ENCODE results near the gene PIM1. TPM values are rescaled to one million over a fixed set of nuclear protein-coding genes. Genes with fewer than 3 reads are reported as not detected.

The PIM1 gene
- total and polyA plus RNA-seq, 4 experiments from 2014 or later = 124 to 334 (median 196) TPM

DNA sequence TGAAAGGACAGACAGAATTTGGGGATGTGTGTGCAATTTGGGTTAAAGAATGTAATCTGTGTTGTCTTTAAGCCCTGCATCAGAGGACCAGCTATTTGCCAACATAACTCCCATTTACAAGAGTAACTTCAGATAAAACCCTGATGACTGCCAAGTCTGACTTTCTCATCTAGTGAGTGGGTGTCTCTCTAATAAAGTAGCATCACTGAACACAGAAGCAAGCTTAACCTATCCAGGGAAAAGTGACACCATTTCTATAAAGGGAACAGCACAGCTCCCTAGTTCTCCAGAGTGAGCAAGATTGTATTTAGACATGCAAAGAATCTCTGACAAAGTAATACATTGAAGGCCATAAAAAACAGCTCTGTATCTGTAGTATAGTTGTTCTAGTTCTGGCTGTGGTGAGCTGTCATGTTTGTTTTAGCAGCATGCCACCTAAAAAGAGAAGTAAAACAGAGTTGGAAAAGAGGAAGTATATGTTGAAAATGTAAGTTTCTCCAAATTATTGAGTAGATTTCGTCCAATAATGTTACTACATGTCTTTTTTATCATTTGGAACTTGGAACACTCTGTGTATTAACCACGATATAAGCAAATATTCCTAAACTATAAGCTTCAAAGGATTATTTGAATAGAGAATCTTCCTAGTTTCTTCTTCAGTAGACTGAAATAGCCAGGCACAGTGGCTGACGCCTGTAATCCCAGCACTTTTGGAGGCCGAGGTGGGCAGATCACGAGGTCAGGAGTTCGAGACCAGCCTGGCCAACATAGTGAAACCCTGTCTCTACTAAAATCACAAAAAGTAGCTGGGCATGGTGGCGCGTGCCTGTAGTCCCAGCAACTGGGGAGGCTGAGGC is 8.8 kb upstream of the PIM1 start:
- no peak overlapping the region for H3K27ac ChIP-seq (ENCODE audit: low read depth, low read length)
- H3K4me3 Mint-ChIP-seq = no peak overlapping the region

GRCh38 chr6:37162740-37163139 is 7.2 kb upstream of the PIM1 start:
- Mint-ChIP-seq H3K27ac (no peak overlapping the region), H3K4me3 (no peak overlapping the region), H3K36me3 (no peaks in the 10 kb centered on the region), H3K27me3 (no peaks in the 10 kb centered on the region), H3K4me1 (peaks cover 0 to 1% (median 0%) of the 10 kb centered on the region in 4 donors), H3K9me3 (no peaks in the 10 kb centered on the region)
- Histone ChIP-seq H3K4me3 (ENCODE audit: low read length in 2 of 2) (no peak overlapping the region), H3K27ac (ENCODE audit: low read depth, low read length) (no peak overlapping the region), H3K27me3 (ENCODE audit: insufficient read depth, low read length) (no peaks in the 10 kb centered on the region), H3K36me3 (ENCODE audit: insufficient read depth, low read length) (no peaks in the 10 kb centered on the region), H3K9me3 (ENCODE audit: control insufficient read depth in 1 of 2, low read length in 2 of 2) (no peaks in the 10 kb centered on the region), H3K4me1 (ENCODE audit: insufficient read depth, low read length) (no peaks in the 10 kb centered on the region)
- intact Hi-C loops (cut with micrococcal nuclease) = no loop called here
- no peak for DNase-seq
- POLR2A ChIA-PET (ENCODE audit: partially characterized antibody) = no interaction called here
- CTCF ChIA-PET (ENCODE audit: partially characterized antibody) = no interaction called here

More for the DNA sequence above, 8.8 kb upstream of the PIM1 start:
- no peaks in the 10 kb centered on the region for H3K9me3 Mint-ChIP-seq
- CTCF ChIA-PET (ENCODE audit: partially characterized antibody) = interaction anchor here (1.1 to 1.7 kb wide), 4 partner anchors 9 to 110 kb away, joined by 3 to 10 read pairs (median 6); partner anchors contain the start of gene PIM1
- no peaks in the 10 kb centered on the region for H3K27me3 Mint-ChIP-seq
- peaks cover 5 to 13% (median 9%) of the 10 kb centered on the region in 4 donors for H3K4me1 Mint-ChIP-seq
- POLR2A ChIA-PET (ENCODE audit: partially characterized antibody) = interaction anchor here (1.0 to 1.8 kb wide), 5 partner anchors 8 to 15 kb away, joined by 4 to 7 read pairs (median 4); partner anchors contain the start of gene PIM1
- Histone ChIP-seq H3K36me3 (ENCODE audit: insufficient read depth, low read length) (no peaks in the 10 kb centered on the region), H3K9me3 (ENCODE audit: control insufficient read depth in 1 of 2, low read length in 2 of 2) (no peaks in the 10 kb centered on the region), H3K4me3 (ENCODE audit: low read length in 2 of 2) (no peak overlapping the region), H3K4me1 (ENCODE audit: insufficient read depth, low read length) (peaks cover 9% of the 10 kb centered on the region), H3K27me3 (ENCODE audit: insufficient read depth, low read length) (no peaks in the 10 kb centered on the region)
- no peaks in the 10 kb centered on the region for H3K36me3 Mint-ChIP-seq
- peak overlapping the region in 1 of 7 donors; percentile 50 for H3K27ac Mint-ChIP-seq
- intact Hi-C loops (cut with micrococcal nuclease) = no loop called here
- no peak for DNase-seq

DNA sequence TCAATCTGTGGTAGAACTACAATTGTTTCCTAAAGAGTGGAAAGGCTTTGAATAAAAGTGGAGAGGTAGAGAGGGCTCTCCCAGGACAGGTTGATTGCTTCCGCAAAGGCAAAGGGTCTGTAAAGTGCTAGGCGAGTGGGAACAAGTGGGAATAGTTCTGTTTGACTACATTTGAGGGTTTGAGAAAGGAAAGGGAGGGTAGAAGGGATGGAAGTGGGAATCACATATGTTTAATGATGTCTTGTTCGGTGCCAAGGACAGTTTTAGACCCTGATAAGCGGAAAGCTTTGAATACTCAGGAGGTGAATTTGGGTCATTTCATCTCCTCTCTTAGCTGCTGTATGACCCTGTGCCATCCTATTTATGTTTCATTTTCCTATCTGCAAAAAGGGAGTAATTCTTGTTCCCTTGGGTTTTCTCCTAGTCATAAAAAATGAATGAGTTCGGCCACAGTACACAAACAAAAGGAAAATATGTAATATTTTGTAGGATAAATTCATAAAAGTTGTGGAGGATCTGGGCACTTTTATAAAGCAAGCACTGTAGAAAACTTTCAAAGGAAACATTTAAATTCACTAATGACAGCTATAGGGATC is 1.7 kb upstream of the PIM1 start:
- peaks cover 23 to 28% of the 10 kb centered on the region in 2 donors for H3K36me3 Mint-ChIP-seq
- H3K27me3 ChIP-seq (ENCODE audit: insufficient read depth, low read length) = no peaks in the 10 kb centered on the region
- peak overlapping the region; percentile 29 to 99 (median 94) for H3K4me3 Mint-ChIP-seq
- no peak for DNase-seq
- intact Hi-C loops (cut with micrococcal nuclease) = loop anchor here (2.0 kb wide), 1 partner anchor 13 kb away; no protein-coding TSS in a partner anchor
- H3K4me1 Mint-ChIP-seq = peaks cover 12 to 39% (median 16%) of the 10 kb centered on the region in 4 donors
- POLR2A ChIA-PET (ENCODE audit: partially characterized antibody) = interaction anchor here (1.1 to 13.4 kb wide), 9 partner anchors 12 to 144 kb away, joined by 3 to 394 read pairs (median 59); no protein-coding TSS in a partner anchor
- H3K36me3 ChIP-seq (ENCODE audit: insufficient read depth, low read length) = peaks cover 17% of the 10 kb centered on the region
- no peak overlapping the region for H3K27ac ChIP-seq (ENCODE audit: low read depth, low read length)
- H3K9me3 ChIP-seq (ENCODE audit: control insufficient read depth in 1 of 2, low read length in 2 of 2) = no peaks in the 10 kb centered on the region
- peak overlapping the region in 6 of 7 donors; percentile 57 to 97 (median 96) for H3K27ac Mint-ChIP-seq
- H3K4me3 ChIP-seq (ENCODE audit: low read length in 2 of 2) = no peak overlapping the region
- no peaks in the 10 kb centered on the region for H3K27me3 Mint-ChIP-seq
- peaks cover 0 to 5% (median 0%) of the 10 kb centered on the region in 8 donors for H3K9me3 Mint-ChIP-seq
- CTCF ChIA-PET (ENCODE audit: partially characterized antibody) = interaction anchor here (1.4 to 21.8 kb wide), 4 partner anchors 40 to 144 kb away, joined by 4 to 627 read pairs (median 300); no protein-coding TSS in a partner anchor
- peaks cover 22% of the 10 kb centered on the region for H3K4me1 ChIP-seq (ENCODE audit: insufficient read depth, low read length)

DNA sequence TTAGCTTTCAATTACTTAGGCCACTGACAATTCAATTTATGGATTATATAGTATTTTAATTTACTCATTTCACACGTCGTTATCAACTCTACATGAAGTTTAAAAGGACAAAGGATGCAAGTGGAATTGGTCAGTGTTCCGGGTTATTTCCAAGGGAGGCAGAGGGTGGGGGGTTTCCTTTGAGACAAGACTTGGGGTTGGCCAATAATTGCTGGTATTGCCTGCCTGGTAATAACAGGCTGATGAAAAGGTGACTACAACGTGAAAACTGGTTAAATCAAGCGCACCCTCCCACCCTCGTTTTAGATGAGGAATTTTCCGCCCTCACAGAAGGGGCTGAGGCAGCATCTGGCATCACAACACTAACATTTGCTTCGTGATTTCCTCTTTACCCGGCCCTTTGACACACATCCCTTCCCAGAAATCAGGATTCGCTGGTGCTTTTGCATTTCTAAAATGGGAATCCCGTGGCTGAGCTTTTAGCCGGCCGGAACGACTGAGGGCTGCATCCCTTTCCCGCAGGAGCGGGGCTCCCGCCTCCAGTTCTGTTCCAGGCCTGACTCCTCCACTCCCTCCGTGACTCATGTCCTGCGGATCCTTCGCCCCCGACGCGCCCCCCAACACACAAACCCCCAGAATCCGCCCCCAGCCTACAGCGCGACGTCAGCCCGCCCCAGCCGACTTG is 999 bp upstream of the PIM1 start:
- ChIA-PET POLR2A (ENCODE audit: partially characterized antibody) (interaction anchor here (0.6 to 13.4 kb wide), 14 partner anchors 8 to 144 kb away, joined by 3 to 394 read pairs (median 11); no protein-coding TSS in a partner anchor), CTCF (ENCODE audit: partially characterized antibody) (interaction anchor here (8.1 to 21.8 kb wide), 3 partner anchors 39 to 145 kb away, joined by 285 to 627 read pairs (median 315); no protein-coding TSS in a partner anchor)
- Histone ChIP-seq H3K27me3 (ENCODE audit: insufficient read depth, low read length) (no peaks in the 10 kb centered on the region), H3K27ac (ENCODE audit: low read depth, low read length) (peak overlapping the region; percentile 63), H3K4me1 (ENCODE audit: insufficient read depth, low read length) (peaks cover 29% of the 10 kb centered on the region), H3K36me3 (ENCODE audit: insufficient read depth, low read length) (peaks cover 24% of the 10 kb centered on the region), H3K9me3 (ENCODE audit: control insufficient read depth in 1 of 2, low read length in 2 of 2) (no peaks in the 10 kb centered on the region), H3K4me3 (ENCODE audit: low read length in 2 of 2) (peak overlapping the region; percentile 31 to 76)
- Mint-ChIP-seq H3K4me3 (peak overlapping the region; percentile 92 to 99 (median 94)), H3K9me3 (peaks cover 0 to 5% (median 0%) of the 10 kb centered on the region in 8 donors), H3K4me1 (peaks cover 19 to 46% (median 22%) of the 10 kb centered on the region in 4 donors), H3K27ac (peak overlapping the region; percentile 94 to 97 (median 96)), H3K36me3 (peaks cover 30 to 35% of the 10 kb centered on the region in 2 donors), H3K27me3 (no peaks in the 10 kb centered on the region)
- peak in 4 of 5 donors; percentile 31 to 69 (median 34) for DNase-seq
- intact Hi-C loops (cut with micrococcal nuclease) = loop anchor here (1.0 to 2.0 kb wide), 2 partner anchors 14 to 35 kb away; no protein-coding TSS in a partner anchor

GRCh38 chr6:37170273-37171200 is 585 bp downstream of the PIM1 start:
- DNase-seq = peak in 4 of 5 donors; percentile 43 to 57 (median 50)
- H3K27ac Mint-ChIP-seq = peak overlapping the region; percentile 91 to 98 (median 93)
- ChIA-PET CTCF (ENCODE audit: partially characterized antibody) (interaction anchor here (0.7 to 21.8 kb wide), 18 partner anchors 12 to 317 kb away, joined by 3 to 627 read pairs (median 8); partner anchors contain the start of gene C6orf89), POLR2A (ENCODE audit: partially characterized antibody) (interaction anchor here (1.0 to 13.4 kb wide), 26 partner anchors 9 to 295 kb away, joined by 3 to 394 read pairs (median 8); partner anchors contain the start of genes C6orf89, MTCH1, PPIL1 and TBC1D22B)
- Histone ChIP-seq H3K9me3 (ENCODE audit: control insufficient read depth in 1 of 2, low read length in 2 of 2) (no peaks in the 10 kb centered on the region), H3K36me3 (ENCODE audit: insufficient read depth, low read length) (peaks cover 39% of the 10 kb centered on the region), H3K27me3 (ENCODE audit: insufficient read depth, low read length) (no peaks in the 10 kb centered on the region), H3K27ac (ENCODE audit: low read depth, low read length) (peak overlapping the region; percentile 74), H3K4me3 (ENCODE audit: low read length in 2 of 2) (peak overlapping the region; percentile 76 to 97), H3K4me1 (ENCODE audit: insufficient read depth, low read length) (peaks cover 45% of the 10 kb centered on the region)
- H3K4me3 Mint-ChIP-seq = peak overlapping the region; percentile 90 to 99 (median 94)
- H3K9me3 Mint-ChIP-seq = peaks cover 0 to 5% (median 0%) of the 10 kb centered on the region in 8 donors
- H3K36me3 Mint-ChIP-seq = peaks cover 46 to 50% of the 10 kb centered on the region in 2 donors
- peaks cover 31 to 62% (median 37%) of the 10 kb centered on the region in 4 donors for H3K4me1 Mint-ChIP-seq
- no peaks in the 10 kb centered on the region for H3K27me3 Mint-ChIP-seq
- intact Hi-C loops (cut with micrococcal nuclease) = loop anchor here (1.0 kb wide), 1 partner anchor 68 kb away; no protein-coding TSS in a partner anchor
